ENCODE data around the gene APOA1.
A peak's percentile ranks its signal among the peaks of the same experiment; 100 is the strongest.

Gene APOA1

GRCh38 chr11:116835791-116836631 is 1.4 kb downstream of the APOA1 start (continued):
- peak; percentile 90 for TF ChIP-seq CTCF (tag by site-specific recombination; IDR thresholded peaks at IDR 0.05)
- no peak for TF ChIP-seq ZNF133 (tag by site-specific recombination; IDR thresholded peaks at IDR 0.05)
- TF ChIP-seq ZNF488 (tag by site-specific recombination; IDR thresholded peaks at IDR 0.05) = no peak
- TF ChIP-seq ZNF18 (tag by site-specific recombination; IDR thresholded peaks at IDR 0.05) = no peak
- no peak for TF ChIP-seq ZFP69B (tag by site-specific recombination; IDR thresholded peaks at IDR 0.05)
- no peak for TF ChIP-seq PBX3 (CRISPR knock-in tag; IDR thresholded peaks at IDR 0.05)
- no peak for TF ChIP-seq ZNF704 (tag by site-specific recombination; IDR thresholded peaks at IDR 0.05)
- TF ChIP-seq SETDB1 (IDR thresholded peaks at IDR 0.05; ENCODE audit: insufficient read length, low read length) = no peak
- 0 out of 2 replicates have a peak, but pooled peaks have one; percentile 34 for TF ChIP-seq ZEB2 (tag by site-specific recombination; IDR thresholded peaks at IDR 0.05)
- TF ChIP-seq ZNF843 (tag by site-specific recombination; IDR thresholded peaks at IDR 0.05) = 0 out of 2 replicates have a peak, but pooled peaks have one; percentile 38
- peak; percentile 47 for TF ChIP-seq ZFP37 (tag by site-specific recombination; IDR thresholded peaks at IDR 0.05)
- TF ChIP-seq KLF10 (tag by site-specific recombination; IDR thresholded peaks at IDR 0.05) = no peak
- no peak for TF ChIP-seq ZNF473 (tag by site-specific recombination; IDR thresholded peaks at IDR 0.05)
- TF ChIP-seq KLF16 (tag by site-specific recombination; IDR thresholded peaks at IDR 0.05) = no peak
- TF ChIP-seq ZNF530 (tag by site-specific recombination; IDR thresholded peaks at IDR 0.05; ENCODE audit: low read depth) = no peak
- 0 out of 2 replicates have a peak, but pooled peaks have one; percentile 54 for TF ChIP-seq ZNF692 (tag by site-specific recombination; IDR thresholded peaks at IDR 0.05)
- TF ChIP-seq ZNF10 (tag by site-specific recombination; IDR thresholded peaks at IDR 0.05) = 0 out of 2 replicates have a peak, but pooled peaks have one; percentile 13
- TF ChIP-seq ZNF394 (tag by site-specific recombination; IDR thresholded peaks at IDR 0.05; ENCODE audit: borderline replicate concordance) = peak; percentile 90; the same call in 1 of the 2 replicates
- TF ChIP-seq ZNF350 (tag by site-specific recombination; IDR thresholded peaks at IDR 0.05) = no peak
- TF ChIP-seq ZNF335 (tag by site-specific recombination; conservative IDR thresholded peaks at IDR 0.05) = peak; percentile 58
- TF ChIP-seq ZBTB6 (tag by site-specific recombination; IDR thresholded peaks at IDR 0.05) = peak; percentile 98
- TF ChIP-seq GFI1B (tag by site-specific recombination; IDR thresholded peaks at IDR 0.05) = no peak
- no peak for TF ChIP-seq PRDM4 (tag by site-specific recombination; IDR thresholded peaks at IDR 0.05)
- TF ChIP-seq ZXDB (tag by site-specific recombination; IDR thresholded peaks at IDR 0.05) = peak; percentile 45; the same call in 1 of the 2 replicates
- TF ChIP-seq ZNF624 (tag by site-specific recombination; IDR thresholded peaks at IDR 0.05) = no peak
- no peak for TF ChIP-seq ZNF391 (tag by site-specific recombination; IDR thresholded peaks at IDR 0.05; ENCODE audit: borderline replicate concordance, low read depth)
- peak; percentile 95 for TF ChIP-seq ZNF549 (tag by site-specific recombination; IDR thresholded peaks at IDR 0.05)
